ENCODE measurements around the gene B4GALT3.

The B4GALT3 gene

DNA sequence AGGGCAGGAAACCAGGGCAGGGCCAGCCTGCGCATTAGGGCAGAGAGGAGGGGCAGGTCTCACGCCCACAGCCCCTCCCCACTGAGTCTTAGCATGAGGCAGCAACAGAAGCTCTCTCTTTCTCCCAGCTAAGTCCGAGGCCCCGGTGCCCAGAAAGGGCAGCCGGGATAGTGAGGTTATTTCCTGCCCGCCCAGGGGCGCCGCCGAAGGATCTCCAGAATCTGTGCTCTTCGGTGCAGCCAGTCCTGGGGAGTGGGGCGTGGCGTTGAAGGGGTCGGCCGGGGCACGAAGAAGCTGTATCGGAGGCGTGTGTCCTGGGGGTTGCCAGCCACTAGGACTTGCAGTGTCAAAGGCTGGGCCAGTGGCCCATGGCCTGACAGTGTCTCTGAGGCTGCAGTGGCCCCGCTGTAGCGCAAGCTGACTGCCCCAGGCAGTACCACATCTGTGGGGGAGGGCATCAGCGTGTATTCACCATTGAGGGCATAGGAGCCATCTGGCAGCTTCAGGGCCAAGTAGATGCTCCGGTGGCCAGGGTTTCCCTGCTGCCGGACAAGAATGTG lies 13.7 kb upstream of the B4GALT3 start:
- no peak for DNase-seq

DNA sequence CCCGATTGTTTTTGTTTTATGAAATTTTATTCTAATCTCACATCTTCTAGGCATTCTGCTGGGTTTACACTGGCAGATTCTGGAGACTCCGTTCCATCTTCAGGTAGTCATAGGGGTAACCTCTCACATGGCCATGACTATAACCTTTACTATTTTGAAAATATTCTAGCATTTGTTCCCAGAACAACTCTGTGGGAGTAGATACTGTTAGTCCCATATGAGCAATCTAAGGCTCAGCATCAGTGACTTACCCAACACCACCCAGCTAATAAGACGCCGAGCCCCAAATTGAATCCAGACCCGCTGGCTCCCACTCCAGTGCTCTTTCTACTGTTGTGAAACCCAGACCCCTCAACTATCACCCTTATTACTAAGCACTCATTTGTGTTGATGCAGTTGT lies 11.7 kb upstream of the B4GALT3 start:
- DNase-seq = no peak

DNA sequence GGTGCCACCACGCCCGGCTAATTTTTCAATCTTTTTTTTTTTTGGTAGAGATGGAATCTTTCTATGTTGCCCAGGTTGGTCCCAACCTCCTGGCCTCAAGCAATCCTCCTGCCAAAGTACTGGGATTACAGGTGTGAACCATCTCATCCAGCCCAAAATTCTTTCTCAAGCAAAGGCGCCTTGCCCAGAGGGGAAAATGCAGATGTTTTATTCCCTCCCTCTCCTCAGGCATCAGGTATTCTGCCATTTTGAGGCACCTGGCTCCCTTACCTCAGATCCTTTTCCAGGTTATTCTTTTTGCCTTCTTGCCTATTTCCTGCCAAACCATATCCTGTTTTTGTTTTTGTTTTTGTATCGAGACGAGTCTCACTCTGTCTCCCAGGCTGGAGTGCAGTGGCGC lies 11.1 kb upstream of the B4GALT3 start:
- DNase-seq = no peak

DNA sequence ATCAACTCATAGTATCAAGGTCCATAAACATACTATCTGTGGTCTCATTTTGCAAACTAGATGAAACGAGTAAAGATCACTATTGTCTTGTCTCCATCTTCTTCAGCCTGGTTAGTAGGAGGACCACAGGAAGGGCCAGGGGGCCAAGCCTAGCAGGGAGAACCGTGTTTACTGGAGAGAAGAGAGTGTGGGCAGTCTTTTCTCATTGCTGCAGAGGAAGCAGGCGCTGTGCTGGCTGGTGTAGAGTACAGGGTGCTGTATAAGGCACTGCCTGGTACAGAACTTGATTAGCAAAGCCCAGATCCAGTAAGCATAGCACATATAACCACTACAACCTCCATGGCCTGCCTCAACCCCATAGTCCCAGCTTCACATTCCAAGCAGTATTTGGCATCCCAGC lies 10.0 kb upstream of the B4GALT3 start:
- DNase-seq = no peak

DNA sequence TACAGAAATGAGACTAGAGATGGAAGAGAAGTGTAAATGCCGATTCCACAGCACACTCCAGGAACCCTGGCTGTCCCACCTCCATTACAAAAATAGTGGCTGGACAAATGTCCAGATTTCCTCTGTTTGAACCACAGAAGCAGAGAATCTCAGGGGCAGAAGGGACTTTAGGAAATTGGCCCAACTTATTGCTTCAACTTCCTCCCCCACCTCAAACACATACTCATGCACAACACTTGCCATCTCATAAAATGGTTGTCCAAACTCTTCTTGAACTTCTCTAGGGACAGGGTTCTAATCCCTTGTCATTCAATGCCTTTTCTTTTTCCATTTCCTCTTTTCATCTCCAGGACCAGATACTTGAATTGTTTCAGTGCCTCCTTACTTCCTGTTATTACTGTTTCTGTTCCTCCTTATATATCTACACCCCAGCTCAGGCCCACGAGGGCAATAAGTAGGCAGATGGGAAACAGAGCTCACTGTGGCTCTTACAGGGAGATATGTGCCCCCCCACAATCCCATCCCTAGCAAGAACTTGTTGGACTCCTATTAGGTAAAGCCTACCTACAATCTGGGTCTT lies 8.5 kb upstream of the B4GALT3 start:
- DNase-seq = no peak

DNA sequence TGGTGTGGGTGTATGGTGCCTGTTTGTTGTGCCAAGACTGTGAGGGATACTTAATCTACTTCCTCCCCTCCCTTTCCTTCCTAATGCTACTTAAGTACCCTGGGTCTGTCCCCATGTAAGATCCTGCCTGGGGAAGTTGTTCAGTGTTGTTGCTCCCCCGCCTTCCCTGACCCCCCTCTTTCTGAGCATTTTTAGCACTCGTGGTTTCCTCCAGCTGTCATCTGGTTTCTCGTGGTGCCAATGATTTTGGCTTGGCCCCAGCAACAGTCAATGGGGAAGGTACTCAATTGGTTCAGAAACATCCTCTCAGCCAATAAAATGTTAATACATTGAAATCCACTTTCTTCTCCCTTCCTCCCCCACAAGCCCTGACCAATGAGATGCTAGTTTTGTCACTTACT lies 8.0 kb upstream of the B4GALT3 start:
- no peak for DNase-seq

DNA sequence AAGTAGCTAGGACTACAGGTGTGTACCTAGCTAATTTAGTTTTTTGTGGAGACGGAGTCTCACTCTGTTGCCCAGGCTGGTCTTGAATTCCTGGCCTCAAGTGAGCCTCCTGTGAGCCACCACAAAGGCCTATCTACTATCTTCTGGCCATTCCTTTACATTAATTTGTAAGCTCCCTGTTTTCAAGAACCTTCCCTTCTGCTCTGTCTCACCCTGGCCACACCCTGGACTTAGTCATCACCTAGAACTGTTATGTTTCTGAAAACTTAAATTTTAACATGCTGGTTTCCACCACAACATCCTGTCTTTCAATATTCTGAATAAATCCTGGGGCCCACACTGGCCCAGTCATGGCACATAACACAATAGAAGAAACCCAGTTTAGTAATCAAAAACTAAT lies 4.9 kb upstream of the B4GALT3 start:
- DNase-seq = no peak

GRCh38 chr1:161180639-161181038 lies 3.3 kb upstream of the B4GALT3 start:
- DNase-seq = no peak

DNA sequence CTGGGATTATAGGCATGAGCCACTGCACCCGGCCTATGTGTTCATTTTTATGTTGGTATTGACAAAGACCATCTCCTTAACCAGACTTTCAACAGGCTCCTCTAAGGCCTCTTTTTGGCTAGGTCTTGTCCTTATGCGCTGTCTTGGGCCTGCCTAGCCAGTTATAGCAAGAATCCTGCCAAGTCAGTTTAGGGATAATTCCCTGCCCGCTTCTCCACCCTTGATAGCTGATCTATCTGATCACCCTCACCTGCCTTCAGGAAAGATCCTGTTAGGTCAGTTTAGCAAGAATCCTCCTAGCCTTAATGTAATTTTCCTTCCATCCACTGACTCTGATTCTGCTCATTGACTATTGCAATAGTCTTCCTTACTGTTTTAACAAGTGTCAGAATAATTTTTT lies 2.4 kb upstream of the B4GALT3 start:
- DNase-seq = no peak

DNA sequence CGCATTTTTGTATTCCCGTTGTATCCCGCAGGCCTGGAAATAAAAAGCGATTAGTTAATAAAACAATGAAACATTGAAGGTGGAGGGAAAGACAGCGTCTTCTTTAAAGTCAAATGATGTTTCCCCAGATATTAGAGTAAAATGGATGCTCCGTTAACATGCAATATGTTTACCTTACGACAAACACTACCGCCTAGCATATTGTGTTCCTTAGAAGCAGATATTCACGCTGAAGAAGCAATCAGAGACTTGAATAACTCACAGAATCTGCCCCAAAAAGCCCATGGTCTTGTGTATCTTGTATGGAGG lies 583 bp upstream of the B4GALT3 start:
- DNase-seq = no peak

GRCh38 chr1:161176468-161177111 lies 717 bp downstream of the B4GALT3 start:
- no peak for DNase-seq

- no peak for DNase-seq
These were observed 1.4 kb downstream of the B4GALT3 start for GRCh38 chr1:161175771-161176453.

- no peak for DNase-seq
These were observed 2.4 kb downstream of the B4GALT3 start for GRCh38 chr1:161174911-161175310.

DNA sequence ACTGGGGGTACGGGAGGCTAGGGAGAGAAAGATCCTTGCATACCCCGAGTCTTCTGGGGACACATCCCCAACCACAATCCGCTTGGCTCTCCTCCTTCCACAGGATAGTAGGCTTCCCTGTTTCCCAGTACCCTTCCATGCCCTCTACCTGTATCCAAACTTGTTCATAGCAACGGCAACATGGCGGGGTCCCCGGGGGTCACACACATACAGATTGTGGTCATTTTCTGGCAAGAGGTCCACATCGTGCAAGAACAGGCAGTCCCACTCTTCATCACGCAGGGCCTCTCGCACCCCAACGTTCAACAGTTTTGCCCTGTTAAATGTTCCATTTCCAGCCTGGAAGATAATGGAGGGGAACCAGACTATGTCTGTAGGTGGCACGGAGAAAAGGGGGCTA lies 3.6 kb downstream of the B4GALT3 start:
- no peak for DNase-seq

GRCh38 chr1:161172776-161173376 lies 4.4 kb downstream of the B4GALT3 start:
- no peak for DNase-seq

DNA sequence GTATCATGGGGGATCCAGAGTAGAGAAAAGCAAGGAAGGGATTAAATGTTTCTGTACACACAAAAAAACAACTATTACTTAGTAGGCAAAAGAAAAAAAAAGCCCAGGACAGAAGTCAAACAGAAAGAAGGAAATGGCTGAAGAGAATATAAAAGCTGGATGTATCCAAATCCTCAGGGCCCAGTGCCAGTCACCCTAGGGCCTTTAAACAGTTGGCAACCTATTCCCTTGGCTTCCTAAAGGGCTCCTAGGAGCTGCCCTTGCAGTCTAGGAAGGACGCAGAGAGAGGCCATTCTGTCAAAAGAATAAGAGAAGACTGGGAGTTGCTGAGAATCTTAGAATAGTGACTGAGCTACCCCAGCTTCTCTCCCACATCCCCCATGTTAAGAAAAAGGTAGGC lies 5.0 kb downstream of the B4GALT3 start:
- DNase-seq = no peak

- no peak for DNase-seq
These were observed 5.6 kb downstream of the B4GALT3 start for GRCh38 chr1:161171696-161172095.

DNA sequence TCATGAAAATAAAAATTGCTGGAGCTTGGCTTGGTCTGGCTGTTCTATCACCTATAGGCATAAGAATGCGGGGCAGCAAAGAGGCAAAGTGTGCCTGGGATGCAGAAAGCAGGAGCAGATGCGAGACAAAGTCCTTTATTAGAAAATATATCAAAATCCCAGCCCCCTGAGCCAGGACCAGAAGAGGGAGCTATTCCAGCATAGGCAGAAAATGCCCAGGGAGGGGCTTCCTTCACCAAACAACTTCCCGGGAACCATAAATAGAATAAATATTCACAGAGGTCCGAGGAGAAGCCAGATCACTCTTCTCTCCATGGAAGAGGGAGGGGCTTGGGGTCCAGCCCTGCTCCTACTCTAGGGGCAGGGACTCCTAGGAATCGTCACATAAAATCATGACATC lies 6.1 kb downstream of the B4GALT3 start:
- no peak for DNase-seq

- DNase-seq = no peak
These were observed 8.4 kb downstream of the B4GALT3 start for GRCh38 chr1:161168906-161169305.

DNA sequence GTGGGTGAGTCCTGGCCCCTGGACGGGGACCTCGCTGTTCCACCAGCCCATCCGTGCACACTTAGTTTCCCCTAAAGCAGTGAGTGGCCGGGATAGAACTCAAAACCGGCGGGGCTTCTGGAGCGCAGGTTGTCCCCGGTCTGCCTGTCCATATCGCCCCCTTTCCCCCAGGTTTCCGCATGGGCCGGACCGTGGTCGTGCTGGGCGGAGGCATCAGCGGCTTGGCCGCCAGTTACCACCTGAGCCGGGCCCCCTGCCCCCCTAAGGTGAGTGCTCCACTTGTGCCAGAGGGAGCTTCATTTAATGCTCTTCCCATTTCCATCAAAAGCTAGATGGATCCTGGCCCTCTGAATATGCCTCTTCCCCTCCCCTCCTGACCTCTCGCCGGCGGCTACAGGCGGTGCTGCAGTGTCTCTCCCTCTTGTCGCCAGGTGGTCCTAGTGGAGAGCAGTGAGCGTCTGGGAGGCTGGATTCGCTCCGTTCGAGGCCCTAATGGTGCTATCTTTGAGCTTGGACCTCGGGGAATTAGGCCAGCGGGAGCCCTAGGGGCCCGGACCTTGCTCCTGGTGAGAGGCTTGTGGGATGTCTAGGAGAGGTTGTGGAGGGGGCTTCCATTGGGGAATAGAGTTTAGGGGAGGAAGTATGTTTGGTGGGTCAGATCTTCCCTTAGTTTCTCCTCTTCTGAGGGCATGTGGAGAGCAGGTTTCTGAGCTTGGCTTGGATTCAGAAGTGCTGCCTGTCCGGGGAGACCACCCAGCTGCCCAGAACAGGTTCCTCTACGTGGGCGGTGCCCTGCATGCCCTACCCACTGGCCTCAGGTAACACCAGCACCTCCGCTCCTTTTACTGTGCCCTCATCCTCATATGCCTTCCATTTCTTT lies 10.4 kb downstream of the B4GALT3 start:
- no peak for DNase-seq

GRCh38 chr1:161165742-161166668 lies 11.3 kb downstream of the B4GALT3 start, which contains the start of gene PPOX:
Gene PPOX (plus strand): TSS chr1:161166426. CDS start chr1:161166848, 422 bp downstream.
- DNase-seq = peak; percentile 94
